ENCODE results near the gene REC8. TPM values are rescaled to one million over a fixed set of nuclear protein-coding genes. Genes with fewer than 3 reads are reported as not detected.
"Not testable (repeated sequence)": the region's sequence is repeated elsewhere in the genome, so short reads cannot be mapped to it uniquely, and the experiment has no call there.

The REC8 gene
- total and polyA plus RNA-seq, 5 donors from 2014 or later: 9.7 to 145 (median 13.7) TPM

GRCh38 chr14:24215495-24216344 lies 43.8 kb downstream of the REC8 start, which contains the start of gene MDP1:
MDP1 (minus strand) TSS chr14:24216066; CDS start chr14:24215955, 111 bp downstream.
- Histone ChIP-seq H3K9me3 (ENCODE audit: control insufficient read depth in 2 of 2, low read length in 2 of 2) (no peaks in the 10 kb centered on the region), H3K36me3 (ENCODE audit: control insufficient read depth, insufficient read depth, low read length) (peaks cover 23% of the 10 kb centered on the region)
- no peaks in the 10 kb centered on the region for H3K9me3 Mint-ChIP-seq

DNA sequence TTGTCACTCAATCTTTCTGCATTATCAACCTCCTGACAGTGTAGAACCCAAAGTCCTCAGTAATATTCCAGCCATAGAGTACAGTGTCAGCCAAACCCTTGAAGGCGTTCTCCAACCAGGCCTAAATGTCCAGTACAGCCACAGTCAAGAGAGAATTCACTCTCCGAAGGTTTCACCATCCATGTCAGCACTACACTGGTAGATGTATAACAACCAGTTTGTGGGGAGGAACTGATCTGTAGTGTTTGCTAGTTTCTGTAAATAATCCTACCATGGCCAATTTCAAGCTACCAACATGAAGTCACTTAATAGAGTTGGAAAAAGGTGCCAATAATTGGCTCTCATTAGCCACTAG lies 44.4 kb downstream of the REC8 start:
- ATAC-seq (ENCODE audit: low read depth in 2 of 2) (no peak), DNase-seq (no peak)
- H3K9me3 ChIP-seq (ENCODE audit: control insufficient read depth in 2 of 2, low read length in 2 of 2): no peaks in the 10 kb centered on the region
- Mint-ChIP-seq H3K27me3 (no peaks in the 10 kb centered on the region), H3K27ac (peak overlapping the region; percentile 95 to 98 (median 95)), H3K4me3 (peak overlapping the region; percentile 94 to 98 (median 94)), H3K36me3 (peaks cover 11% of the 10 kb centered on the region), H3K4me1 (peaks cover 7 to 55% (median 38%) of the 10 kb centered on the region in 4 donors), H3K9me3 (no peaks in the 10 kb centered on the region)
- peaks cover 17% of the 10 kb centered on the region for H3K36me3 ChIP-seq (ENCODE audit: control insufficient read depth, insufficient read depth, low read length)
- peaks cover 36% of the 10 kb centered on the region for H3K4me1 ChIP-seq (ENCODE audit: control insufficient read depth, insufficient read depth, low read length, poor library complexity, severe bottlenecking)
- H3K27ac ChIP-seq (ENCODE audit: insufficient read depth, low read length, poor library complexity, severe bottlenecking): peak overlapping the region; percentile 93
- H3K27me3 ChIP-seq (ENCODE audit: control insufficient read depth, insufficient read depth, low read length): no peaks in the 10 kb centered on the region
- H3K4me3 ChIP-seq (ENCODE audit: low read depth, low read length): peak overlapping the region; percentile 92

More at GRCh38 chr14:24215495-24216344, 43.8 kb downstream of the REC8 start, which contains the start of gene MDP1:
- Histone ChIP-seq H3K27me3 (ENCODE audit: control insufficient read depth, insufficient read depth, low read length) (no peaks in the 10 kb centered on the region), H3K27ac (ENCODE audit: insufficient read depth, low read length, poor library complexity, severe bottlenecking) (peak within 1 kb of the TSS; percentile 93), H3K4me1 (ENCODE audit: control insufficient read depth, insufficient read depth, low read length, poor library complexity, severe bottlenecking) (peaks cover 38% of the 10 kb centered on the region), H3K4me3 (ENCODE audit: low read depth, low read length) (peak within 1 kb of the TSS; percentile 92)
- H3K4me1 Mint-ChIP-seq: peaks cover 7 to 59% (median 41%) of the 10 kb centered on the region in 4 donors
- ATAC-seq (ENCODE audit: low read depth in 2 of 2) (peak; percentile 77 to 78), DNase-seq (peak; percentile 81 to 96 (median 88))
- H3K27me3 Mint-ChIP-seq: no peaks in the 10 kb centered on the region
- peak within 1 kb of the TSS; percentile 94 to 98 (median 94) for H3K4me3 Mint-ChIP-seq
- H3K36me3 Mint-ChIP-seq: peaks cover 13% of the 10 kb centered on the region
- H3K27ac Mint-ChIP-seq: peak within 1 kb of the TSS; percentile 95 to 99 (median 98)

DNA sequence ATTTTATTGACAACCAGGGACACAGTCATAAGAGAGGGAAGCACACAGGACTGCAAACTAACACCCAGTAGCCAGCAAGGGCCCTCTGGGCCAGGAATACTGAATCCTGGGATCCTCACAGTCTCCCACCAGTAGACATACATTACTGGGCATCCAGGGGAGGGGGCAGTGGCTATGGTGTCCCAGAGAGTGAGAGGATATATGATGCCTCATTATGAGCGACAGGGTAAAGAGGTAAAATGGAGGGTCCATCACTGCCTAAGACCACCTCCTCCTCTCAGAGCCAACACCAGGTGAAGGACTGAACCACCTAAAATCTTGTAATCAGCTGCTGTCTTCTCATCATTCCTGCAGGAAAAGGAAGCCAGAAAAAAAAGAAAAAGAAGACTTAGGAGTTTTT lies 45.0 kb downstream of the REC8 start:
- peaks cover 15% of the 10 kb centered on the region for H3K36me3 ChIP-seq (ENCODE audit: control insufficient read depth, insufficient read depth, low read length)
- ATAC-seq (ENCODE audit: low read depth in 2 of 2); H3K9me3 Mint-ChIP-seq; DNase-seq; H3K27me3 Mint-ChIP-seq; H3K27me3 ChIP-seq (ENCODE audit: control insufficient read depth, insufficient read depth, low read length); H3K27ac ChIP-seq (ENCODE audit: insufficient read depth, low read length, poor library complexity, severe bottlenecking); H3K4me3 Mint-ChIP-seq; H3K9me3 ChIP-seq (ENCODE audit: control insufficient read depth in 2 of 2, low read length in 2 of 2); H3K4me3 ChIP-seq (ENCODE audit: low read depth, low read length); H3K36me3 Mint-ChIP-seq: not testable (repeated sequence)
- peak overlapping the region in 1 of 3 donors; percentile 98 for H3K27ac Mint-ChIP-seq
- peaks cover 31% of the 10 kb centered on the region for H3K4me1 ChIP-seq (ENCODE audit: control insufficient read depth, insufficient read depth, low read length, poor library complexity, severe bottlenecking)
- H3K4me1 Mint-ChIP-seq: peaks cover 7 to 49% (median 33%) of the 10 kb centered on the region in 4 donors

DNA sequence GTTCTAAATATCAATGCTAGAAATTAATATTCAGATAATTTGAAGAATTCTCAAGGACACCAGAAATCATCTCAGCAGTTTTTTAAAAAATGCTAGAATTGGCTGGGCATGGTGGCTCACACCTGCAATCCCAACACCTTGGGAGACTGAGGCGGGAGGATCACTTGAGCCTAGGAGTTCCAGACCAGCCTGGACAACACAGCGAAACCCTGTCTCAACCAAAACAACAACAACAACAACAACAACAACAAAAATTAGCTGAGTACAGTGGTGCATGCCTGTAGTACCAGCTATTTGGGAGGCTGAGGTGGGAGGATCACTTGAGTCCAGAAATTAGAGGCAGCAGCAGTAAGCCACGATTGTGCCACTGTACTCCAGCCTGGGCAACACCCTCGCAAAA lies 47.2 kb downstream of the REC8 start:
- ATAC-seq (ENCODE audit: low read depth in 2 of 2) (no peak), DNase-seq (no peak)
- Histone ChIP-seq H3K4me3 (ENCODE audit: low read depth, low read length) (no peak overlapping the region), H3K27ac (ENCODE audit: insufficient read depth, low read length, poor library complexity, severe bottlenecking) (no peak overlapping the region), H3K27me3 (ENCODE audit: control insufficient read depth, insufficient read depth, low read length) (no peaks in the 10 kb centered on the region), H3K4me1 (ENCODE audit: control insufficient read depth, insufficient read depth, low read length, poor library complexity, severe bottlenecking) (peaks cover 22% of the 10 kb centered on the region), H3K9me3 (ENCODE audit: control insufficient read depth in 2 of 2, low read length in 2 of 2) (no peaks in the 10 kb centered on the region), H3K36me3 (ENCODE audit: control insufficient read depth, insufficient read depth, low read length) (peaks cover 15% of the 10 kb centered on the region)
- Mint-ChIP-seq H3K36me3 (peaks cover 4% of the 10 kb centered on the region), H3K27ac (no peak overlapping the region), H3K4me1 (peaks cover 7 to 29% (median 17%) of the 10 kb centered on the region in 4 donors), H3K4me3 (peak overlapping the region in 1 of 4 donors; percentile 62), H3K9me3 (no peaks in the 10 kb centered on the region), H3K27me3 (no peaks in the 10 kb centered on the region)

DNA sequence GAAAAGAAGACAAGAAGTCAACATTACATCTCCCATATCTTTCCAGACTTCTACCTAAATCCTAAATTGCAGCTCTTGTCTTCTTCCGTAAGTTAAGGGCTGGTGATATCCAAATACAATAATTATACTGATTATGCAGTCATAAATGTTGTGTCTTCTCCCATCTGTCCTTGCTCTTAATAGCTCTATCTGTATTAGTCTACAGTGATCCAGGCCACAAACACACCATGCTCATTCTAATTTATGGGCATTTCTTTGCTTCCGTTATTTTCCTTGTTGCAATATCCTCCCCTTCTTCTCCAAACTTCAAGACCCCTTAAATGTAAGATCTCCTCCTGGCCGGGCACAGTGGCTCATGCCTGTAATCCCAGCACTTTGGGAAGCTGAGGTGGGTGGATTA lies 47.6 kb downstream of the REC8 start:
- Mint-ChIP-seq H3K9me3 (no peaks in the 10 kb centered on the region), H3K4me3 (peak overlapping the region in 1 of 4 donors; percentile 62), H3K27ac (no peak overlapping the region), H3K36me3 (peaks cover 4% of the 10 kb centered on the region), H3K27me3 (no peaks in the 10 kb centered on the region), H3K4me1 (peaks cover 9 to 27% (median 15%) of the 10 kb centered on the region in 4 donors)
- DNase-seq (no peak), ATAC-seq (ENCODE audit: low read depth in 2 of 2) (no peak)
- Histone ChIP-seq H3K36me3 (ENCODE audit: control insufficient read depth, insufficient read depth, low read length) (peaks cover 15% of the 10 kb centered on the region), H3K27me3 (ENCODE audit: control insufficient read depth, insufficient read depth, low read length) (no peaks in the 10 kb centered on the region), H3K4me1 (ENCODE audit: control insufficient read depth, insufficient read depth, low read length, poor library complexity, severe bottlenecking) (peaks cover 18% of the 10 kb centered on the region), H3K9me3 (ENCODE audit: control insufficient read depth in 2 of 2, low read length in 2 of 2) (no peaks in the 10 kb centered on the region), H3K4me3 (ENCODE audit: low read depth, low read length) (no peak overlapping the region), H3K27ac (ENCODE audit: insufficient read depth, low read length, poor library complexity, severe bottlenecking) (no peak overlapping the region)

DNA sequence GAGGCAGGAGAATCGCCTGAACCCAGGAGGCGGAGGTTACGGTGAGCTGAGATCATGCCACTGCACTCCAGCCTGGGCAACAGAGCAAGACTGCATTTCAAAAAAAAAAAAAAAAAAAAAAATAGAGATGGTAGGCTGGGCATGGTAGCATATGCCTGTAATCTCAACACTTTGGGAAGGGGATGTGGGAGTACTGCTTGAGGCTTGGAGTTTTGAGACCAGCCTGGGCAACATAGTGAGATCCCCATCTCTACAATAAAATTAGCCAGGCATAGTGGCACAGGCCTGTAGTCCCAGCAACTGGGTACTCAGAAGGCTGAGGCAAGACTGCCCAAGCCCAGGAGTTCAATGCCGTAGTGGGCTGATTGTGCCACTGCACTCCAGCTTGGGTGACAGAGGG lies 51.1 kb downstream of the REC8 start:
- not testable (repeated sequence) for ATAC-seq (ENCODE audit: low read depth in 2 of 2); H3K27me3 ChIP-seq (ENCODE audit: control insufficient read depth, insufficient read depth, low read length); H3K4me3 Mint-ChIP-seq; H3K9me3 Mint-ChIP-seq; H3K27ac ChIP-seq (ENCODE audit: insufficient read depth, low read length, poor library complexity, severe bottlenecking); H3K27me3 Mint-ChIP-seq; H3K9me3 ChIP-seq (ENCODE audit: control insufficient read depth in 2 of 2, low read length in 2 of 2); H3K36me3 ChIP-seq (ENCODE audit: control insufficient read depth, insufficient read depth, low read length); H3K27ac Mint-ChIP-seq; DNase-seq; H3K4me1 ChIP-seq (ENCODE audit: control insufficient read depth, insufficient read depth, low read length, poor library complexity, severe bottlenecking); H3K4me3 ChIP-seq (ENCODE audit: low read depth, low read length)
- peaks cover 16 to 35% (median 23%) of the 10 kb centered on the region in 4 donors for H3K4me1 Mint-ChIP-seq
- H3K36me3 Mint-ChIP-seq: peaks cover 15% of the 10 kb centered on the region

GRCh38 chr14:24224618-24225071 lies 52.8 kb downstream of the REC8 start:
- Histone ChIP-seq H3K4me1 (ENCODE audit: control insufficient read depth, insufficient read depth, low read length, poor library complexity, severe bottlenecking) (no peaks in the 10 kb centered on the region), H3K4me3 (ENCODE audit: low read depth, low read length) (no peak overlapping the region), H3K27ac (ENCODE audit: insufficient read depth, low read length, poor library complexity, severe bottlenecking) (no peak overlapping the region), H3K27me3 (ENCODE audit: control insufficient read depth, insufficient read depth, low read length) (no peaks in the 10 kb centered on the region), H3K36me3 (ENCODE audit: control insufficient read depth, insufficient read depth, low read length) (peaks cover 3% of the 10 kb centered on the region), H3K9me3 (ENCODE audit: control insufficient read depth in 2 of 2, low read length in 2 of 2) (no peaks in the 10 kb centered on the region)
- no peak for ATAC-seq (ENCODE audit: low read depth in 2 of 2)
- Mint-ChIP-seq H3K27ac (peak overlapping the region in 1 of 3 donors; percentile 67), H3K27me3 (no peaks in the 10 kb centered on the region), H3K36me3 (peaks cover 12% of the 10 kb centered on the region), H3K4me3 (no peak overlapping the region), H3K9me3 (no peaks in the 10 kb centered on the region), H3K4me1 (peaks cover 16 to 41% (median 28%) of the 10 kb centered on the region in 4 donors)
- DNase-seq: no peak

Measured in CD4-positive, CD25-positive, alpha-beta regulatory T cell (primary cell).